GM18868 (cell line): ENCODE results near the gene CBARP.
A peak's percentile ranks its signal among the peaks of the same experiment; 100 is the strongest.
"Not testable (repeated sequence)": the region's sequence is repeated elsewhere in the genome, so short reads cannot be mapped to it uniquely, and the experiment has no call there.

ENCODE experiments used
- ATAC-seq: cut with Tn5 transposase; IDR thresholded peaks from one replicate; pipeline ENCODE4 v1.9.1; 2021; ENCODE audit warnings: mild to moderate bottlenecking, moderate library complexity; ENCODE audit not compliant: unreplicated experiment

CBARP gene

DNA sequence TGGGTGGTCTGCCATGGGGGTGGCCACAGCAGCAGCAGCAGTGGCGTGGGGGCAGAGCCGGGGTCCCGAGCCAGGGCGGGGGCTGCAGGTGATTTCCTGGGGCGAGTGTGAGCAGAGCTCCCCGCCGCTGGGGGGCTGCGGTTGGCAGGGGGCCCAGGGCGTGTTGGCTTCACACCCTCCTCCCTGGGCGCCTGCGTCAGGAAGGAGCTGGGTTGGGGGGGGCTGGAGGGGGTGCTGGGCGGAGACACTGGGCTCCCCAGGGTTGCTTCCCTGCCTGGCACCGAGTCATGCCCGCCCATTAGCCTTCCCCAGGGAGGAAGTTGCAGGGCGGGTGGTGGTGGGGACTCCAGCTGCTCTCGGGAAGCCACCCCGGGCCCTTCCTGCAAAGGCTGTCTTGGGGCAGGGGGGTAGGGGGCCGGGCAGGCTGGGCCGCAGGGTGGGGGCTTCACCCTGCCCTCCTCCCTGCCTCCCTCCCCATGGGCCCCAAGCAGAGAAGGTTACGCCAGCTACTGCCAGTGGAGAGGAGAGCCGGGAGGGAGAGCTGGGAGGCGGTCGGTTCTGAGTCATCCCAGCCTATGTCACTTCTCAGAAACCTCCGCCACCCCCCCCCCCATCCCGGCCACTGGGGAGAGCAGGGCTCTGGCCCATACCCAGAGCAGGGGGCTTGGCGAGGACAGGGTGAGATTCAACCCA lies 15.2 kb upstream of the CBARP start:
- no peak for ATAC-seq

- no peak for ATAC-seq
Measured at GRCh38 chr19:1252221-1252820, 14.5 kb upstream of the CBARP start.

GRCh38 chr19:1251330-1252220 lies 13.8 kb upstream of the CBARP start:
- no peak for ATAC-seq

- no peak for ATAC-seq
Measured at GRCh38 chr19:1250437-1251260, 12.8 kb upstream of the CBARP start.

- no peak for ATAC-seq
Measured at GRCh38 chr19:1249990-1250436, 12.2 kb upstream of the CBARP start.

GRCh38 chr19:1249298-1249989 lies 11.6 kb upstream of the CBARP start:
- peak; percentile 47 for ATAC-seq

GRCh38 chr19:1248786-1249297 lies 11.0 kb upstream of the CBARP start:
- peak; percentile 33 for ATAC-seq

DNA sequence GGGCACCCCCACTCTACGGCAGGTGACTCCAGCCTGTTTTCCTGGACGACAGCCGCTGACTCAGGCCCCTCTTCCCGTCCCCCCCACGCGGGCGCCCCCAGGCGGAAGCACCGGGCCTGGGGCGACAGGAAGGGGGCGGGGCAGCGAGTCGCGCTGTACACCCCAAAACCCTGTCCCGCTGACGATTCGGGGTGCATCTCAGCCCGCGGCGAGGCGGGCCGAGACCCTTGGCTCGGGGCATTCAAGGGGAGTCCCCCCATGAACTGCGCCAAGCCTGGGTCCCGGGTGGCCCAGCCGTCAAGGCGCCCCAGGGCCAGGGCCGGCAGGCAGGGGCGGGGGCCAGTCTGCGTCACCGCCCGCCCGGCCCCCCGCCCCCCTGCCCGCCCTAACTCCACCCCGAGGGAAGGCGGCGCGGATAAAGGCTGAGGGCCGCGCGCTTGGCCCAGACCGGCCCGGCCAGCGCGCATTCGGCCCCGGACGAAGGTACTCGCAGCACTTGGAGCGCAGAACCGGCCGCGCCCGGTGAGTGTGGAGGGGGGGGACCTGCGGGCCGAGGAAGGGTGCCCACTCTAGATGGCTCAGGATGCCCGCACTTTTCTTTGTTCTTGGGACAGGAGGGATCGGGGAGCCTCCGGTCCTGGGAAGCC lies 10.5 kb upstream of the CBARP start, which contains the start of gene MIDN:
Gene MIDN (plus strand): TSS at position 445 of the 647 bp plus-strand sequence. CDS start 1,714 bp downstream, outside the sequence.
- ATAC-seq: peak; percentile 5

GRCh38 chr19:1247748-1248138 lies 9.9 kb upstream of the CBARP start:
- ATAC-seq: no peak

DNA sequence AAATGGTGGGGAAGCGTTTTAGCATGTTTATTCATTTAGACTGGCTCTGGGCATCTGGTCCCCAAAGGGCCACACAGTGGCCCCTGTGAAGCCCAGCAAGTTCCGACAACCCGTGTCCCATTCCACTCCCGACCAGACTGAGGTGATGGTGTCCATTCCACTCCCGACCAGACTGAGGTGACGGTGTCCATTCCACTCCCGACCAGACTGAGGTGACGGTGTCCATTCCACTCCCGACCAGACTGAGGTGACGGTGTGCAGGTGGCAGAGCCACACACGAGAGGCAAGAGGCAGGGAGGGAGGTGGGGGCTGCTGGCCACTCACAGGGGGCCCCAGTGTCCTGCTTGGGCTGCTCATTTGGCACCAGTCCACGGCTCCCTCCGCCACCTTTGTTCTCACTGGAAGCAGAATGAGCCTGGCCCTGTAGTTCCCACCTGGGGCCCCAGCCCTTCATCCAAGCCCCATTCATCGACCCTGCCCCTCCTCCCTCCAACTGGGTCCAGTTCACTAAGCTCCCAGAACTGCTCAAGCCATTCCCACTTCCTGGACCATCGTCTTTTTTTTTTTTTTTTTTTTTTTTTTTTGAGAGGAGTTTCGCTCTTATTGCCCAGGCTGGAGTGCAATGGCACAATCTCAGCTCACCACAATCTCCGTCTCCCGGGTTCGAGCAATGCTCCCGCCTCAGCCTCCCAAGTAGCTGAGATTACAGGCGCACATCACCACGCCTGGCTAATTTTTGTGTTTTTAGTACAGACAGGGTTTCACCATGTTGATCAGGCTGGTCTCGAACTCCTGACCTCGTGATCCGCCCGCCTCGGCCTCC lies 8.7 kb upstream of the CBARP start:
- not testable (repeated sequence) for ATAC-seq

GRCh38 chr19:1245494-1246264 lies 7.9 kb upstream of the CBARP start:
- no peak for ATAC-seq

DNA sequence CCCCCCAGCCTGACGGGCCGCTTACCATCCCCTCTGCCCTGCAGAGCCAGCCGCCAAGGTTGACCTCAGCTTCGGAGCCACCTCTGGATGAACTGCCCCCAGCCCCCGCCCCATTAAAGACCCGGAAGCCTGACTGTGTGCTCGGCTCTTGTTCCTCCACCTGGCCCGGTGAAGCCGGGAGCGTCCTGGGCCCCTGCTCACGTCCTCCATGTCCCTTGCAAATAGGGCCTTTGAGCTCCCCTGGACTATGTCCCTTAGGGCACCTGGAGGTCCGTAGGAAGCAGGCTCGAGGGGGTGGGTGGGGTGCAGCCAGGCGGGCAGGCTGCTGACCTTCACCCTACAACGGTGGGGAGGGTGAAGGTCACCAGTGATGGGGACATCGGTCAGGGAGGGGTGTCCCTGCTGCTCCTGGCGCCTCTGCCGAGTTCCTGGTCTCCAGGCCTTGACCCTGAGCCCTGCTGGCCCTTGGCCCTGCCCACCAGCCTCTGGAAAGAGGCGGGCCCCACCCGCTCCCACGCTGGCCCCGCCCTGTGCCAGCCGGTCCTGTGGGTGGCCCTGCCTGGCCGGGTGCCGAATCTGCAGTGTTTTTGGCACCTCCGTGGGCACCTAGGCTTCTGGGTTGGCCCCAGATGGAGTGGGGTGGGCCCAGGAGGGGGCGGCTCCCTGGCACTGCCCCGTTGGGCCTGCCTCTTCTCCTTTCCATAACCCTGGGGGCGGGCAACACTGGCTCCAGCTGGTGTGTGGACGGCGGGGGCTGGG lies 7.1 kb upstream of the CBARP start:
- ATAC-seq: no peak

GRCh38 chr19:1243768-1244692 lies 6.2 kb upstream of the CBARP start:
- no peak for ATAC-seq

- ATAC-seq: peak; percentile 54
Measured at GRCh38 chr19:1241417-1242095, 3.8 kb upstream of the CBARP start, which contains the start of gene ATP5F1D. TSS of gene ATP5F1D (plus strand) at chr19:1241751. CDS start at chr19:1241851, 100 bp downstream.

DNA sequence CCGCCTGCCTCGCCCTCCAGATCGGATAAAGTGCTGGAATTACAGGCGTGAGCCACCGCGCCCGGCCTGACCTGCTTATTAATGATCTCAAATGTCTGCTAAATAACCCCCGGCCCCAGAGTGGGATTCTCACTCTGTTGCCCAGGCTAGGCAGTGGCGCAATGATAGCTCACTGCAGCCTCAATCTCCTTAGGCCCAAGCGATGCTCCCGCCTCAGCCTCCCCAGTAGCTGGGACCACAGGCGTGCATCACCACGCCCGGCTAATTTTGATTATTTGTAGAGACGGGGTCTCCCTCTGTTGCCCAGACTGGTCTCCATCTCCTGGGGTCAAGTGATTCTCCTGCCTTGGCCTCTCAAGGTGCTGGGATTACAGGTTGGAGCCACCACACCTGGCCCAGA lies 3.1 kb upstream of the CBARP start:
- ATAC-seq: no peak
